ENCODE results near the gene GNPTAB.

GRCh38 chr12:101877806-101878242 is 47.1 kb upstream of the GNPTAB start:
- TF ChIP-seq, protein P1, sequence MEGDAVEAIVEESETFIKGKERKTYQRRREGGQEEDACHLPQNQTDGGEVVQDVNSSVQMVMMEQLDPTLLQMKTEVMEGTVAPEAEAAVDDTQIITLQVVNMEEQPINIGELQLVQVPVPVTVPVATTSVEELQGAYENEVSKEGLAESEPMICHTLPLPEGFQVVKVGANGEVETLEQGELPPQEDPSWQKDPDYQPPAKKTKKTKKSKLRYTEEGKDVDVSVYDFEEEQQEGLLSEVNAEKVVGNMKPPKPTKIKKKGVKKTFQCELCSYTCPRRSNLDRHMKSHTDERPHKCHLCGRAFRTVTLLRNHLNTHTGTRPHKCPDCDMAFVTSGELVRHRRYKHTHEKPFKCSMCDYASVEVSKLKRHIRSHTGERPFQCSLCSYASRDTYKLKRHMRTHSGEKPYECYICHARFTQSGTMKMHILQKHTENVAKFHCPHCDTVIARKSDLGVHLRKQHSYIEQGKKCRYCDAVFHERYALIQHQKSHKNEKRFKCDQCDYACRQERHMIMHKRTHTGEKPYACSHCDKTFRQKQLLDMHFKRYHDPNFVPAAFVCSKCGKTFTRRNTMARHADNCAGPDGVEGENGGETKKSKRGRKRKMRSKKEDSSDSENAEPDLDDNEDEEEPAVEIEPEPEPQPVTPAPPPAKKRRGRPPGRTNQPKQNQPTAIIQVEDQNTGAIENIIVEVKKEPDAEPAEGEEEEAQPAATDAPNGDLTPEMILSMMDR (IDR thresholded peaks at IDR 0.05 in 4 of 5, conservative IDR thresholded peaks at IDR 0.05 in 1 of 5), result no peak
- TF ChIP-seq POLR2A (IDR thresholded peaks at IDR 0.05), result no peak

Data from gastrocnemius medialis (tissue), 4 donors.